ENCODE data around the gene PARP9.

The PARP9 gene

DNA sequence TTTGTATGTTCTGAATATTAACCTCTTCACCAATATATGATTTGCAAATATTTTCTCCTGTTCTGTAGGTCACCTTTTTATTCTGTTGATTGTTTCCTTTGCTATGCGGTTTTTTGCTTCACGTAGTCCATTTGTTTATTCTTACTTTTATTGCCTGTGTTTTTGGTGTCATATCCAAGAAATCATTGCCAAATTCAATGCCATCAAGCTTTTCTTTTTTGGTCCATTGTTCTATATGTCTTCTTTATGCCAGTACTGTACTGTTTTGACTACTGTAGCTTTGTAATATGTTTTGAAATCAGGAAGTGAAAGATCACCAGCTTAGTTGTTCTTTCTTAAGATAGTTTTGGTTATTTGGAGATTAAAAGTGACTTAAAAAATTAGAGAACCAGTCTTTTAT, 17.5 kb upstream of the PARP9 start:
- H3K4me2 ChIP-seq: no peak overlapping the region
- no peaks in the 10 kb centered on the region for H3K36me3 ChIP-seq (ENCODE audit: insufficient read depth)
- no peaks in the 10 kb centered on the region for H3K79me2 ChIP-seq (ENCODE audit: insufficient read depth, low read depth)
- H3K9ac ChIP-seq: no peak overlapping the region
- H2AFZ ChIP-seq (ENCODE audit: low read depth): no peak overlapping the region
- H3K27me3 ChIP-seq (ENCODE audit: insufficient read depth, low read depth): no peaks in the 10 kb centered on the region
- H3K27ac ChIP-seq: no peak overlapping the region
- no peak overlapping the region for H3K4me3 ChIP-seq (IDR thresholded peaks at IDR 0.05; ENCODE audit: insufficient read depth, low read depth, low read length)
- no peaks in the 10 kb centered on the region for H4K20me1 ChIP-seq (ENCODE audit: insufficient read depth)
- H3K4me1 ChIP-seq (ENCODE audit: low read depth, poor library complexity, severe bottlenecking): no peaks in the 10 kb centered on the region
- TF ChIP-seq, protein P1, sequence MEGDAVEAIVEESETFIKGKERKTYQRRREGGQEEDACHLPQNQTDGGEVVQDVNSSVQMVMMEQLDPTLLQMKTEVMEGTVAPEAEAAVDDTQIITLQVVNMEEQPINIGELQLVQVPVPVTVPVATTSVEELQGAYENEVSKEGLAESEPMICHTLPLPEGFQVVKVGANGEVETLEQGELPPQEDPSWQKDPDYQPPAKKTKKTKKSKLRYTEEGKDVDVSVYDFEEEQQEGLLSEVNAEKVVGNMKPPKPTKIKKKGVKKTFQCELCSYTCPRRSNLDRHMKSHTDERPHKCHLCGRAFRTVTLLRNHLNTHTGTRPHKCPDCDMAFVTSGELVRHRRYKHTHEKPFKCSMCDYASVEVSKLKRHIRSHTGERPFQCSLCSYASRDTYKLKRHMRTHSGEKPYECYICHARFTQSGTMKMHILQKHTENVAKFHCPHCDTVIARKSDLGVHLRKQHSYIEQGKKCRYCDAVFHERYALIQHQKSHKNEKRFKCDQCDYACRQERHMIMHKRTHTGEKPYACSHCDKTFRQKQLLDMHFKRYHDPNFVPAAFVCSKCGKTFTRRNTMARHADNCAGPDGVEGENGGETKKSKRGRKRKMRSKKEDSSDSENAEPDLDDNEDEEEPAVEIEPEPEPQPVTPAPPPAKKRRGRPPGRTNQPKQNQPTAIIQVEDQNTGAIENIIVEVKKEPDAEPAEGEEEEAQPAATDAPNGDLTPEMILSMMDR (conservative IDR thresholded peaks at IDR 0.05; ENCODE audit: low read depth, low read length): no peak

DNA sequence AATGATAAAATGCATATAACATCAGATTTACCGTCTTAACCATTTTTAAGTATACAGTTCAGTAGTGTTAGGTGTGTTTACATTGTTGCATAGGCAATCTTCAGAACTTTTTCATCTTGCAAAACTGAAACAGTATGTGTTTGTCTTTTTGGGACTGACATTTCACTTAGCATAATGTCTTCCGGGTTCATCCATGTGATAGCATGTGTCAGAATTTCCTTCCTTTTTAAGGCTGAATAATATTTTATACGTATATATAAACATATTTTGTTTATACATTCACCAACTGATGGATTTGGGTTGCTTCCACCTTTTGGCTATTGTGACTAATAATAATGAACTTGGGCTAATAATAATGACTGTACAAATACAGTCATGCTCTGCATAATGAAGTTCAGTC, 16.4 kb upstream of the PARP9 start:
- H3K4me2 ChIP-seq: no peak overlapping the region
- no peak overlapping the region for H3K9ac ChIP-seq
- H2AFZ ChIP-seq (ENCODE audit: low read depth): no peak overlapping the region
- H3K4me3 ChIP-seq (IDR thresholded peaks at IDR 0.05; ENCODE audit: insufficient read depth, low read depth, low read length): no peak overlapping the region
- TF ChIP-seq, protein P1 (conservative IDR thresholded peaks at IDR 0.05; ENCODE audit: low read depth, low read length): no peak
- H3K79me2 ChIP-seq (ENCODE audit: insufficient read depth, low read depth): no peaks in the 10 kb centered on the region
- no peak overlapping the region for H3K27ac ChIP-seq
- no peaks in the 10 kb centered on the region for H3K27me3 ChIP-seq (ENCODE audit: insufficient read depth, low read depth)
- no peaks in the 10 kb centered on the region for H3K4me1 ChIP-seq (ENCODE audit: low read depth, poor library complexity, severe bottlenecking)
- no peaks in the 10 kb centered on the region for H4K20me1 ChIP-seq (ENCODE audit: insufficient read depth)
- no peaks in the 10 kb centered on the region for H3K36me3 ChIP-seq (ENCODE audit: insufficient read depth)

DNA sequence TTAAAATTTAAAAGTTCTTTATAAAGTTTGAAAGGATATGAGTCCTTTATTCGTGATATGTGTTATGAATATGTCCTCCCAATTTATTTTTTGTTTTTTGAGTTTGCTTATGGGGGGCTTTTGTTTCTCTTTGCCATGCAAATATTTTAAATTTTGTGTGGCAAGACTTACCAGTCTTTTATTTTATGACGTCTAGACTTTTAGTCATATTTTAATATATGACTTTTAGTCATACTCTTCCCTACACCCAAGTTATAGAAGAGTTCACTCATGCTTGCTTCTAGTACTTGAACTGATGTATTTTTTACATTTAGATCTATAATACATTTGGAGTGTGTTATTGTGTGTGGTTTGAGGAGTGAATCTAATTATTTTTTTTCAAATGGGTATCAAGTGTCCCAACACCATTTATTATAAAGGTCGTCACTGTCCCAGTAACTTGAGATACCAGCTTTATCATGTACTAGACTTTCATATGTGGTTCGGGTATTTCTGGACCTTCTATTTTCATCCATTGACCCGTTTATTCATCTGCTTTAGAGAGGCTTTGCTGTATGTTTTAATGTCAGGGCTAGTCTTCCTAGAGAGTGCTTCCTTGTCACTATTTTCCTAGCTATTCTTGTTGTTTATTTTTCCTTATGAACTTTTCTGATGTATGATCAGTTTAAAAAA, 14.1 kb upstream of the PARP9 start:
- no peaks in the 10 kb centered on the region for H3K4me1 ChIP-seq (ENCODE audit: low read depth, poor library complexity, severe bottlenecking)
- H3K36me3 ChIP-seq (ENCODE audit: insufficient read depth): no peaks in the 10 kb centered on the region
- TF ChIP-seq, protein P1 (conservative IDR thresholded peaks at IDR 0.05; ENCODE audit: low read depth, low read length): no peak
- H3K9ac ChIP-seq: no peak overlapping the region
- no peaks in the 10 kb centered on the region for H3K27me3 ChIP-seq (ENCODE audit: insufficient read depth, low read depth)
- no peaks in the 10 kb centered on the region for H4K20me1 ChIP-seq (ENCODE audit: insufficient read depth)
- no peaks in the 10 kb centered on the region for H3K79me2 ChIP-seq (ENCODE audit: insufficient read depth, low read depth)
- H3K4me3 ChIP-seq (IDR thresholded peaks at IDR 0.05; ENCODE audit: insufficient read depth, low read depth, low read length): no peak overlapping the region
- H3K27ac ChIP-seq: no peak overlapping the region
- H2AFZ ChIP-seq (ENCODE audit: low read depth): no peak overlapping the region
- H3K4me2 ChIP-seq: no peak overlapping the region

DNA sequence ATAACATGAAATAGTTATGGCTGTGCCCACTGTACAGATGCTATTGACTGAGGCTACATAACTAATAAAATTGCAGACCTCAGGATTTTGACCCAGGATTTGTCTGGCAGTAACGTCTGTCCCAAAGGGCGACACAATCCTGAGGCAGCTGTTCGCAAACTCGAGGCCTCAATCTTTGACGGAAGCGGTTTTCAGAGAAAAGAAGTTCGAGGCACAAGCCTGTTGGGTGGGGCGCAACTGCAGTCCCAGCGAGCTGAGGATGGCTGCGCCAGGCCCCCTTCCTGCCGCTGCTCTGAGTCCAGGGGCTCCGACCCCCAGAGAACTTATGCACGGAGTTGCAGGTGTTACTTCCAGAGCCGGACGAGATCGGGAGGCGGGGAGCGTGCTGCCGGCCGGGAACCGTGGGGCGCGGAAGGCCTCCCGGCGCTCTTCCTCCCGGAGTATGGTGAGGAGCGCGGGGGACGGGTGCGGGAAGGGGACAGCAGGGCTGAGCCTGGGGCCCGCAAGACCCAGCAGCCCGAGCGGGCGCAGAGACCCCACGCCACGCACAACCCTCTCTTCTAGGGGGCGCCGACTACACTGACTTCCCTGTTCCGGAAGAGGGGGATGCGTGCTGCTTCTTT, 13.4 kb upstream of the PARP9 start, which contains the start of gene PARP15:
PARP15 (plus strand) TSS at position 242 of the 623 bp plus-strand sequence; CDS start at position 260, 18 bp downstream.
- no peak within 1 kb of the TSS for H3K4me3 ChIP-seq (IDR thresholded peaks at IDR 0.05; ENCODE audit: insufficient read depth, low read depth, low read length)
- H3K79me2 ChIP-seq (ENCODE audit: insufficient read depth, low read depth): no peaks in the 10 kb centered on the region
- H3K9ac ChIP-seq: no peak within 1 kb of the TSS
- H3K36me3 ChIP-seq (ENCODE audit: insufficient read depth): no peaks in the 10 kb centered on the region
- H4K20me1 ChIP-seq (ENCODE audit: insufficient read depth): no peaks in the 10 kb centered on the region
- TF ChIP-seq, protein P1 (conservative IDR thresholded peaks at IDR 0.05; ENCODE audit: low read depth, low read length): no peak
- H2AFZ ChIP-seq (ENCODE audit: low read depth): no peak within 1 kb of the TSS
- no peaks in the 10 kb centered on the region for H3K4me1 ChIP-seq (ENCODE audit: low read depth, poor library complexity, severe bottlenecking)
- H3K27me3 ChIP-seq (ENCODE audit: insufficient read depth, low read depth): no peaks in the 10 kb centered on the region
- no peak within 1 kb of the TSS for H3K27ac ChIP-seq
- no peak within 1 kb of the TSS for H3K4me2 ChIP-seq
